Glutamatergic neuron (in vitro differentiated cells): ENCODE results near the gene ONECUT3. TPM values are rescaled to one million over a fixed set of nuclear protein-coding genes. Genes with fewer than 3 reads are reported as not detected.
"Not testable (repeated sequence)": the region's sequence is repeated elsewhere in the genome, so short reads cannot be mapped to it uniquely, and the experiment has no call there.

Experiments
- DNase-seq: peaks from one replicate; pipeline ENCODE4 v3.0.0; 2022
- H3K27ac Mint-ChIP-seq: one replicate; pipeline ENCODE4 v1.8.0; 2020; ENCODE audit warnings: mild to moderate bottlenecking, mixed read lengths, inconsistent platforms; ENCODE audit not compliant: unreplicated experiment
- H3K27me3 Mint-ChIP-seq: one replicate; pipeline ENCODE4 v1.8.0; 2020; ENCODE audit warnings: mild to moderate bottlenecking, moderate library complexity, mixed read lengths, inconsistent platforms; ENCODE audit not compliant: unreplicated experiment
- H3K36me3 Mint-ChIP-seq: one replicate; pipeline ENCODE4 v1.8.0; 2020; ENCODE audit warnings: mild to moderate bottlenecking, mixed read lengths, inconsistent platforms; ENCODE audit not compliant: unreplicated experiment
- H3K4me1 Mint-ChIP-seq: one replicate; pipeline ENCODE4 v1.8.0; 2020; ENCODE audit warnings: mild to moderate bottlenecking, low read depth, mixed read lengths, inconsistent platforms; ENCODE audit not compliant: unreplicated experiment
- H3K4me3 Mint-ChIP-seq: one replicate; pipeline ENCODE4 v1.8.0; 2020; ENCODE audit warnings: mild to moderate bottlenecking, mixed read lengths, inconsistent platforms; ENCODE audit not compliant: unreplicated experiment
- H3K9me3 Mint-ChIP-seq: one replicate; pipeline ENCODE4 v1.8.0; 2020; ENCODE audit warnings: mild to moderate bottlenecking, moderate library complexity, mixed read lengths, inconsistent platforms; ENCODE audit not compliant: unreplicated experiment
- CTCF ChIP-seq: fragments of 200-600 bp; sonication (generic); IDR thresholded peaks from one replicate; pipeline ENCODE4 v1.5.0; 2021; ENCODE audit not compliant: partially characterized antibody, unreplicated experiment
- total RNA-seq: library from RNA; stranded (reverse); fragmentation: NEBNext Ultra II Directional; extraction: Animal tissue kit (Norgen Biotek cat#: 25700); gene quantifications from one replicate; pipeline ENCODE4 v1.2.1, GENCODE V29; 2021; ENCODE audit not compliant: unreplicated experiment

The ONECUT3 gene
- total RNA-seq, 1 donor from 2014 or later = 15.4 TPM

- no peak for DNase-seq
- no peak for TF ChIP-seq CTCF
- peaks cover 16% of the 10 kb centered on the region for H3K4me1 Mint-ChIP-seq
- peaks cover 37% of the 10 kb centered on the region for H3K27me3 Mint-ChIP-seq
- peaks cover 8% of the 10 kb centered on the region for H3K9me3 Mint-ChIP-seq
- H3K36me3 Mint-ChIP-seq = peaks cover 5% of the 10 kb centered on the region
- H3K27ac Mint-ChIP-seq = no peak overlapping the region
- no peak overlapping the region for H3K4me3 Mint-ChIP-seq
Measured at GRCh38 chr19:1758959-1759903, 5.9 kb downstream of the ONECUT3 start.

- Mint-ChIP-seq H3K4me3 (no peak overlapping the region), H3K9me3 (peaks cover 8% of the 10 kb centered on the region), H3K36me3 (peaks cover 5% of the 10 kb centered on the region), H3K27ac (no peak overlapping the region), H3K27me3 (peaks cover 39% of the 10 kb centered on the region), H3K4me1 (peaks cover 16% of the 10 kb centered on the region)
- no peak for TF ChIP-seq CTCF
- no peak for DNase-seq
Measured at GRCh38 chr19:1760020-1760419, 6.7 kb downstream of the ONECUT3 start.

GRCh38 chr19:1760786-1761527, 7.7 kb downstream of the ONECUT3 start:
- not testable (repeated sequence) for H3K4me3 Mint-ChIP-seq, H3K27ac Mint-ChIP-seq, DNase-seq, H3K36me3 Mint-ChIP-seq, H3K9me3 Mint-ChIP-seq
- Mint-ChIP-seq H3K4me1 (peaks cover 21% of the 10 kb centered on the region), H3K27me3 (peaks cover 43% of the 10 kb centered on the region)

GRCh38 chr19:1761528-1762242, 8.4 kb downstream of the ONECUT3 start:
- no peak for DNase-seq
- Mint-ChIP-seq H3K4me1 (peaks cover 19% of the 10 kb centered on the region), H3K9me3 (peaks cover 8% of the 10 kb centered on the region), H3K4me3 (no peak overlapping the region), H3K27ac (no peak overlapping the region), H3K36me3 (no peaks in the 10 kb centered on the region), H3K27me3 (peaks cover 43% of the 10 kb centered on the region)
- no peak for TF ChIP-seq CTCF
